Heart left ventricle (tissue), 16 donors: Measurements from ENCODE around the gene PEAR1. TPM values are rescaled to one million over a fixed set of nuclear protein-coding genes. Genes with fewer than 3 reads are reported as not detected.
A peak's percentile ranks its signal among the peaks of the same experiment; 100 is the strongest.

Source experiments
- ATAC-seq, 4 donors: fragments of 200-7000 bp; cut with Tn5 transposase; one replicate each; pipeline ENCODE4 v1.9.1; 2020 to 2022; ENCODE audit warnings: moderate library complexity in 4 of 4, mild to moderate bottlenecking in 3 of 4, moderate number of reproducible peaks in 1 of 4
- DNase-seq, 5 donors: peaks; one replicate each; pipeline ENCODE4 v3.0.0-alpha.2; 2020
- H3K27ac ChIP-seq, 12 donors: fragments of 200-600 bp; sonication (generic) in 4 of 12; one replicate each; pipeline versions ENCODE4 v1.5.0 to v1.8.0; 2016 to 2022; ENCODE audit warnings: mild to moderate bottlenecking in 2 of 12
- H3K27me3 ChIP-seq, 9 donors: fragments of 200-600 bp; sonication (generic) in 2 of 9; one replicate each; pipeline versions ENCODE4 v1.5.1 to v1.8.0; 2016 to 2022; ENCODE audit warnings: mild to moderate bottlenecking in 3 of 9
- H3K36me3 ChIP-seq, 9 donors: fragments of 200-600 bp; sonication (generic) in 2 of 9; one replicate each; pipeline versions ENCODE4 v1.5.0 to v1.8.0; 2018 to 2022; ENCODE audit warnings: mild to moderate bottlenecking in 2 of 9
- H3K4me1 ChIP-seq, 12 donors: fragments of 200-600 bp; sonication (generic) in 4 of 12; one replicate each; pipeline versions ENCODE4 v1.5.0 to v1.8.0; 2016 to 2022; ENCODE audit warnings: mild to moderate bottlenecking in 3 of 12
- H3K4me3 ChIP-seq, 12 donors: fragments of 200-600 bp; sonication (generic) in 4 of 12; one replicate each; pipeline versions ENCODE4 v1.5.0 to v1.8.0; 2017 to 2022; ENCODE audit warnings: mild to moderate bottlenecking in 9 of 12, moderate library complexity in 4 of 12
- H3K9me3 ChIP-seq, 12 donors: fragments of 200-600 bp; sonication (generic) in 4 of 12; one replicate each; pipeline versions ENCODE4 v1.5.0 to v1.8.0; 2016 to 2022; ENCODE audit warnings: mild to moderate bottlenecking in 1 of 12
- POLR2A ChIP-seq, 2 donors: fragments of 450-650 bp; IDR thresholded peaks; one replicate each; pipeline ENCODE4 v1.6.1; 2017; ENCODE audit warnings: antibody characterized with exemption in 2 of 2, mild to moderate bottlenecking in 2 of 2, moderate library complexity in 2 of 2
- WGBS, 4 donors: extraction: QIAGEN DNeasy Blood & Tissue Kit in 2 of 4; methylation state at CpG; one replicate each; pipeline versions ENCODE4 v1.1.5 to v1.1.7; 2013 to 2018; 5-methylcytosine and 5-hydroxymethylcytosine counted together
- intact Hi-C, 10 donors: fragments of 100-400 bp; cut with DNase I; formaldehyde crosslinking; loops; one replicate each; pipeline versions ENCODE4 v1.11.1 to v1.14.2; 2022
- polyA plus RNA-seq, 2 donors: library from polyadenylated mRNA; stranded (reverse); fragments of 200-250 nt; gene quantifications; one replicate each; pipeline ENCODE4 v1.2.3, GENCODE V29; 2013
- total RNA-seq, 9 donors: library from RNA; depleted of rRNA in 2 of 9; stranded (reverse); fragments of >200 nt in 2 of 9; fragmentation: NEBNext Ultra II Directional in 3 of 9; extraction: Animal tissue kit (Norgen Biotek cat#: 25700) in 3 of 9; gene quantifications; one replicate each; pipeline versions ENCODE4 v1.1.0 to v1.2.4, GENCODE V29; 2016 to 2023
- TF ChIP-seq, protein P1 (sequence below), 12 donors: fragments of 200-600 bp; sonication (generic) in 4 of 12; IDR thresholded peaks; one replicate each; pipeline versions ENCODE4 v1.5.0 to v1.8.0; 2018 to 2022; ENCODE audit warnings: antibody characterized with exemption in 12 of 12, mild to moderate bottlenecking in 5 of 12
- donor health status: ischemic (EF 13 %, LVEDD 7.1; RV severe dilation, severe dysfunction).
- donor health status: healthy with polysubstance abuse.
- donor health status: DM: no; HTN: yes; CAD: no.
- donor health status: DM: no; HTN: no; CAD: no.
- donor health status: ischemic (EF 25% LVEDD 6.9; RV normal size, moderate dysfunction).
- donor health status: ischemic (EF 25% LVEDD 5.7; RV mildly dilated, moderate dysfunction).
- donor health status: healthy.
- donor health status: DM: yes; HTN: yes; CAD: no.
- donor health status: ischemic (EF 35%, LVEDD 5.7; RV mildly dilated, moderate dysfunction).
- donor health status: nonischemic (EF 11% LVEDD 7.7; RV severe dilation, severe dysfunction).
- donor health status: DM: yes; HTN: yes; CAD: no.
- donor health status: PGD.
- donor health status: ischemic (EF 29% LVEDD 5.4; RV normal size, mild dysfunction).
- donor health status: nonischemic (EF 23%, LVEDD 6.1; RV moderate dilation, normal function).

The PEAR1 gene
- total and polyA plus RNA-seq, 11 donors, result 4.1 to 14.7 (median 7.1) TPM

DNA sequence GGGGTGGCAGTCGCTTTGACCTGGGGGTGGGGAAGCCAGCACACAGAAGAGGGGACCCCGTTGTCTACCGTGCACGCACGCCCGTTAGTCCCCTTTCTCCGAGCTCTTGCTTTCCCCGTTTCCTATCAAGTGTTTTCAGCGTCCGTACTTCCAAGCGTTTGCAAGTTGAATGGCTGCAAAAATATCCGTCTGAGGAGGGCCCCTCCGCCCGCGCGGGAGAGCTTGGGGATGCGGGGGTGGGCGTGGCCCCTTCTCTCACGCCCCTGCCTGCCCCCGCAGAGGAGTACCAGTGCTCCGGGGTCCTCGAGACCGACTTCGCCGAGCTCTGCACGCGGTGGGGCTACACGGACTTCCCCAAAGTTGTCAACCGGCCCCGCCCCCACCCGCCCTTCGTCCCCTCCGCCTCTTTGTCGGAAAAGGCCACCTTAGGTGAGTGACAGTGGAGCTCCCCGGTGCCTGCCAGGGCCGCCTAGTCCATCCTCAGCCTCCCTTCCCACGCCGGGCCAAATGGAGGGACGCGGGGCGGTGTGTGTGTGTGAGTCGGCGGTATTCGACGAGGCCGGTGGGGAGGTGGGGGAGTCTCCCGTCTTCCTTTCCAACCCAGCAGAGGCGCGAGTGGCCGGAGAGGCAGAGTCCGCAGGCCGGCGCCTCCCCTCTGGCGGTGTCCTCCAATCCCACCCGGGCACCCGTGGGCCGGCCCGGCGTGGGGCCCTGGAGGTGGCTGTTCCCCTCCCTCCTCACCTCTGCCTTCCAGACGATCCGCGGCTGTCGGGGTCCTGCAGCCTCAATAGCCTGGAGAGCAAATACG, 30.4 kb downstream of the PEAR1 start:
- TF ChIP-seq, protein P1, sequence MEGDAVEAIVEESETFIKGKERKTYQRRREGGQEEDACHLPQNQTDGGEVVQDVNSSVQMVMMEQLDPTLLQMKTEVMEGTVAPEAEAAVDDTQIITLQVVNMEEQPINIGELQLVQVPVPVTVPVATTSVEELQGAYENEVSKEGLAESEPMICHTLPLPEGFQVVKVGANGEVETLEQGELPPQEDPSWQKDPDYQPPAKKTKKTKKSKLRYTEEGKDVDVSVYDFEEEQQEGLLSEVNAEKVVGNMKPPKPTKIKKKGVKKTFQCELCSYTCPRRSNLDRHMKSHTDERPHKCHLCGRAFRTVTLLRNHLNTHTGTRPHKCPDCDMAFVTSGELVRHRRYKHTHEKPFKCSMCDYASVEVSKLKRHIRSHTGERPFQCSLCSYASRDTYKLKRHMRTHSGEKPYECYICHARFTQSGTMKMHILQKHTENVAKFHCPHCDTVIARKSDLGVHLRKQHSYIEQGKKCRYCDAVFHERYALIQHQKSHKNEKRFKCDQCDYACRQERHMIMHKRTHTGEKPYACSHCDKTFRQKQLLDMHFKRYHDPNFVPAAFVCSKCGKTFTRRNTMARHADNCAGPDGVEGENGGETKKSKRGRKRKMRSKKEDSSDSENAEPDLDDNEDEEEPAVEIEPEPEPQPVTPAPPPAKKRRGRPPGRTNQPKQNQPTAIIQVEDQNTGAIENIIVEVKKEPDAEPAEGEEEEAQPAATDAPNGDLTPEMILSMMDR (IDR thresholded peaks at IDR 0.05), result no peak
- TF ChIP-seq POLR2A (IDR thresholded peaks at IDR 0.05), result no peak
- H3K27ac ChIP-seq, result no peak overlapping the region
- WGBS, 4 donors, result 3 to 5% (median 4%) methylated on average over 48 to 64 of the region's 64 CpGs
- peaks cover 4 to 39% (median 27%) of the 10 kb centered on the region in 12 donors for H3K4me1 ChIP-seq
- no peaks in the 10 kb centered on the region for H3K9me3 ChIP-seq
- DNase-seq (no peak), ATAC-seq (no peak)
- peaks cover 24 to 88% (median 77%) of the 10 kb centered on the region in 9 donors for H3K27me3 ChIP-seq
- intact Hi-C loops, result loop anchor here in 4 of 10 donors (5.0 to 10.0 kb wide), 4 partner anchors 37 to 119 kb away; no protein-coding TSS in a partner anchor
- no peaks in the 10 kb centered on the region for H3K36me3 ChIP-seq
- H3K4me3 ChIP-seq, result peak overlapping the region in 3 of 12 donors; percentile 19 to 30 (median 23)

DNA sequence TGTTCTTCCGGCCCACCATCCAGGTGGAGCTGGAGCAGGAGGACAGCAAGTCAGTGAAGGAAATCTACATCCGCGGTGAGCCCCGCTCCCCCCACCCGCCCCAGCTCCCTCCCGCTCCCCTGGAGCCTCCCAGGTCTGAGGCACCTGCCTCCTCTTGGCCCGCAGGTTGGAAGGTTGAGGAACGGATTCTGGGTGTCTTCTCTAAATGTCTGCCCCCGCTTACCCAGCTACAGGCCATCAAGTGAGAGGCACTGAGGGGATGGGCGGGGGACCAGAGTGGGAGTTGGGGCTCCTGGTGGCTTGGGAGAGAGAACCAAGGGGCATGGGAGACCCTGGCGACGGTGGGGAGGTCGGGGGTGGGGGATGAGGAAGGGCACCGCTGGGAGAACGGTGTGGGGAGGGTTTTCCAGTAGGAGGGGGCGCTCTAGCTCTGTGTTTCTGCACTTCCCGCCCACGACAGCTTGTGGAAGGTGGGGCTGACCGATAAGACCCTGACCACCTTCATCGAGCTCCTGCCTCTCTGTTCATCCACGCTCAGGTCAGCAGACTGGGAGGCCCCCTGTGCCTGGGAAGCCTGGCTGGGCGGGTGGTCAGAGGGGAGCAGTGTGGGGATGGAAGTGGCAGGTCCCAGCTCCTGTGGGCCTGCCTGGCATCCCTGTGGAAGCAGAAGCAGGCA, 31.1 kb downstream of the PEAR1 start:
- Histone ChIP-seq H3K27ac (no peak overlapping the region), H3K4me3 (no peak overlapping the region), H3K27me3 (peaks cover 24 to 92% (median 75%) of the 10 kb centered on the region in 9 donors), H3K4me1 (peaks cover 4 to 39% (median 27%) of the 10 kb centered on the region in 12 donors), H3K9me3 (no peaks in the 10 kb centered on the region), H3K36me3 (no peaks in the 10 kb centered on the region)
- intact Hi-C loops, result loop anchor here in 6 of 10 donors (5.0 to 10.0 kb wide), 6 partner anchors 37 to 237 kb away; no protein-coding TSS in a partner anchor
- no peak for DNase-seq
- no peak for ATAC-seq
- TF ChIP-seq, protein P1 (IDR thresholded peaks at IDR 0.05), result no peak
- 33 to 55% (median 51%) methylated on average over 15 to 22 of the region's 22 CpGs for WGBS, 4 donors

DNA sequence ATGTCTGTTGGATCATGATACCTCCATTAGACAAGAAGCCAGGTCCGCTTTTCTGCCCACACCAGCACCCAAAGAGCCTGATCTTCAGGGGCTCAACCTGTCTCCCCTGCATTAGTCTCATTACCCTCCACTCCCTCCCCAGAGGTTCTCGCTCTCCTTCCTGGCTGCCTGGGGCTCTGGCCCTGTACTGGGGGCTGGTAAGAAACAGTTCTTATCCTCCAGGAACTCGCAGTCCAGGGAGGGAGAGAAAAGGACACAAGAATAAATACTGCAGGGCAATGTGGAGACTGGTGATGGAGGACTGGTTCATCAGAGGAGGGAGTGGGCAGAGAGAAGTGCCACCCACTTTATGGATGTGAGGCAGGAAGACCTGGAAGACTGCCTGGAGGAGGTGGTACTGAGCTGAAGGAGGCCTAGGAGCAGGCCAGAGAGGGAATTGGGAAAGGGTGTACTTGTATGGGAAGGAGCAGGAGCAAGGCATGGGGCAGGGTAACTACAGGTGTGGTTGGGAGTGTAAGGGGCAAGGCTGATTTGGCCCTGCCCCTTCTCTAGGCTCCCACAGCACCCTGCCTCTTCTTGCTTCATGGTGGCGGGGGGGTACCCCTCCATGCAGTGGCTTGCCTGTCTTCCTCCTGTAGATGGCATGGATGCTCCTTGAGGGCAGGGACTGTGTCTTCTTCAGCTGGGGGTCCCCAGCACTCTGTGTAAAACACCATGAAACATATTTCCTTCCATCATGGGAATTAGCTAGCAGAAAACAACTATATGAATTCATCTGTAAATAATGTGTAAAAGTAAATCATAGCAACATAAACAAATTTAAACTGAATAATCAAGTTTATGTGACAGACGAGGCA, 31.9 kb downstream of the PEAR1 start:
- Histone ChIP-seq H3K36me3 (no peaks in the 10 kb centered on the region), H3K4me1 (peaks cover 4 to 35% (median 22%) of the 10 kb centered on the region in 12 donors), H3K27ac (no peak overlapping the region), H3K9me3 (no peaks in the 10 kb centered on the region), H3K4me3 (no peak overlapping the region), H3K27me3 (peaks cover 24 to 86% (median 67%) of the 10 kb centered on the region in 9 donors)
- WGBS, 4 donors, result 87 to 92% (median 89%) methylated on average over 5 of the region's 5 CpGs
- DNase-seq, result no peak
- intact Hi-C loops, result loop anchor here in 4 of 10 donors (5.0 to 10.0 kb wide), 4 partner anchors 88 to 238 kb away; no protein-coding TSS in a partner anchor
- no peak for TF ChIP-seq POLR2A (IDR thresholded peaks at IDR 0.05)
- TF ChIP-seq, protein P1 (IDR thresholded peaks at IDR 0.05), result no peak
- no peak for ATAC-seq
